Breast epithelium (tissue), 3 donors: ENCODE data around the gene MAML3.

ENCODE experiments used
- CTCF ChIP-seq, 3 donors: fragments of 450-650 bp; IDR thresholded peaks; one replicate each; pipeline ENCODE4 v1.5.1; 2016 to 2017; ENCODE audit warnings: antibody characterized with exemption in 3 of 3, mild to moderate bottlenecking in 3 of 3, moderate library complexity in 3 of 3
- POLR2A ChIP-seq: fragments of 450-650 bp; IDR thresholded peaks from one replicate; pipeline ENCODE4 v1.6.1; 2016; ENCODE audit warnings: antibody characterized with exemption, mild to moderate bottlenecking, moderate library complexity
- POLR2AphosphoS5 ChIP-seq, 3 donors: sonication (generic); formaldehyde crosslinking; IDR thresholded peaks; one replicate each; pipeline ENCODE4 v1.6.1; 2017; ENCODE audit warnings: antibody characterized with exemption in 3 of 3

GRCh38 chr4:140031061-140031460, 122.9 kb downstream of the MAML3 start:
- TF ChIP-seq POLR2A (no peak), CTCF (IDR thresholded peaks at IDR 0.05) (no peak), POLR2AphosphoS5 (IDR thresholded peaks at IDR 0.05) (no peak)
